Endothelial cell of umbilical vein (primary cell): ENCODE measurements around the gene SURF6. TPM values are rescaled to one million over a fixed set of nuclear protein-coding genes. Genes with fewer than 3 reads are reported as not detected.
A peak's percentile ranks its signal among the peaks of the same experiment; 100 is the strongest.

Experiments used
- BruUV-seq: library from RNA; stranded (reverse); fragments of 400-500 nt; replicated peaks from 2 replicates; lab custom pipeline; 2021; lab: Mats Ljungman, UMichigan
- CTCF ChIA-PET: fragments of 300-600, 350-600 bp; sonication (Branson Sonifier 250); formaldehyde crosslinking; loops from one replicate; lab custom pipeline; 2021; ENCODE audit warnings: antibody characterized with exemption, inconsistent platforms; lab: Charles Lee
- POLR2A ChIA-PET: fragments of 300-600, 350-600 bp; sonication (Branson Sonifier 250); formaldehyde crosslinking; loops from one replicate; lab custom pipeline; 2021; ENCODE audit warnings: antibody characterized with exemption, inconsistent platforms; lab: Charles Lee
- DNase-seq: peaks from one replicate; pipeline ENCODE4 v3.0.0-alpha.2; 2011; ENCODE audit warnings: low read depth, low spot score
- FAIRE-seq: peaks from 2 replicates; lab custom pipeline; 2011; peaks lifted over from hg19 to GRCh38; lab: Jason Lieb, UNC
- H2AFZ ChIP-seq: 2 replicates; pipeline ENCODE4 v1.6.0; 2012; ENCODE audit warnings: low read depth, low read length, control low read depth, inconsistent platforms
- H3K27ac ChIP-seq: 2 replicates; pipeline ENCODE4 v1.5.1; 2011; ENCODE audit warnings: low read depth, mild to moderate bottlenecking, control low read depth, low read length, moderate library complexity; ENCODE audit not compliant: insufficient read depth
- H3K27me3 ChIP-seq, 2 experiments: 2 replicates each; pipeline versions ENCODE4 v1.6.0 to v1.6.1; 2011; ENCODE audit warnings: low read length in 2 of 2, mixed read lengths in 1 of 2; ENCODE audit not compliant: control insufficient read depth in 2 of 2, insufficient read depth in 2 of 2
- H3K36me3 ChIP-seq, 2 experiments: 2 replicates in 1 of 2; 3 replicates in 1 of 2; pipeline ENCODE4 v1.5.1; 2011; ENCODE audit warnings: low read length in 2 of 2, mild to moderate bottlenecking in 1 of 2, moderate library complexity in 1 of 2; ENCODE audit not compliant: control insufficient read depth in 2 of 2, insufficient read depth in 2 of 2; ENCODE audit errors: extremely low read depth in 1 of 2
- H3K4me1 ChIP-seq: 3 replicates; pipeline ENCODE4 v1.5.1; 2011; ENCODE audit warnings: mild to moderate bottlenecking, low read length; ENCODE audit not compliant: control insufficient read depth, insufficient read depth; ENCODE audit errors: extremely low read depth
- H3K4me2 ChIP-seq: 2 replicates; pipeline ENCODE4 v1.6.1; 2011; ENCODE audit warnings: low read length, control low read depth, mixed read lengths; ENCODE audit not compliant: insufficient read depth
- H3K4me3 ChIP-seq, 3 experiments: fragments of 200-600 bp in 1 of 3; sonication (generic), shearing (Covaris generic) in 1 of 3; replicated peaks in 1 of 3; 2 replicates each; pipeline ENCODE4 v1.5.1; 2011 to 2016; ENCODE audit warnings: control low read depth in 3 of 3, low read length in 3 of 3, mild to moderate bottlenecking in 2 of 3, inconsistent platforms in 1 of 3, low read depth in 1 of 3, moderate library complexity in 1 of 3; ENCODE audit not compliant: insufficient read depth in 1 of 3
- H3K79me2 ChIP-seq: 2 replicates; pipeline ENCODE4 v1.6.0; 2012; ENCODE audit warnings: low read length, inconsistent platforms; ENCODE audit not compliant: control insufficient read depth, insufficient read depth
- H3K9ac ChIP-seq: replicated peaks from 2 replicates; pipeline ENCODE3; 2011; ENCODE audit warnings: low read length, control low read depth; ENCODE audit not compliant: insufficient read depth; ENCODE audit errors: extremely low read depth
- H3K9me1 ChIP-seq: replicated peaks from 3 replicates; pipeline ENCODE4 v1.6.0; 2011; ENCODE audit warnings: mild to moderate bottlenecking, low read length; ENCODE audit not compliant: control insufficient read depth, insufficient read depth; ENCODE audit errors: extremely low read depth
- H3K9me3 ChIP-seq: replicated peaks from 2 replicates; pipeline ENCODE4 v1.5.1; 2012; ENCODE audit warnings: low read length, inconsistent platforms; ENCODE audit not compliant: control insufficient read depth, insufficient read depth
- H4K20me1 ChIP-seq: replicated peaks from 2 replicates; pipeline ENCODE3; 2011; ENCODE audit warnings: mild to moderate bottlenecking, low read length; ENCODE audit not compliant: control insufficient read depth, insufficient read depth; ENCODE audit errors: extremely low read depth
- EZH2 ChIP-seq: IDR thresholded peaks from 2 replicates; pipeline ENCODE4 v1.6.1; 2012; ENCODE audit warnings: borderline replicate concordance, low read depth, mild to moderate bottlenecking, moderate library complexity, low read length, inconsistent platforms; ENCODE audit not compliant: severe bottlenecking
- FOS ChIP-seq: IDR thresholded peaks from 2 replicates; pipeline ENCODE4 v1.6.1; 2011; ENCODE audit warnings: mild to moderate bottlenecking, low read length, moderate library complexity, borderline replicate concordance; ENCODE audit not compliant: insufficient read depth
- JUN ChIP-seq: IDR thresholded peaks from 2 replicates; pipeline ENCODE4 v1.6.1; 2011; ENCODE audit warnings: borderline replicate concordance, low read depth; ENCODE audit not compliant: insufficient read length, insufficient read depth
- POLR2AphosphoS5 ChIP-seq: IDR thresholded peaks from 2 replicates; pipeline ENCODE4 v1.6.1; 2012; ENCODE audit warnings: low read depth, mild to moderate bottlenecking, control low read depth, low read length, moderate library complexity; ENCODE audit not compliant: insufficient read depth
- dilution Hi-C: fragments of 300-500 bp; cut with MboI; formaldehyde crosslinking; loops from one replicate; pipeline ENCODE4 v1.15.0; 2019; ENCODE audit warnings: low sequenced_read_pairs; ENCODE audit not compliant: extremely low pct_ligation_motif_present
- intact Hi-C: fragments of 100-400 bp; cut with micrococcal nuclease; formaldehyde crosslinking; loops from one replicate; pipeline ENCODE4 v1.10.0; 2022
- polyA plus RNA-seq, 4 experiments: library from polyadenylated mRNA; depleted of rRNA in 3 of 4; stranded (reverse) in 3 of 4; unstranded in 1 of 4; fragments of >200 nt; gene quantifications; 2 replicates each; pipeline versions ENCODE4 v1.2.1 to v1.2.3, GENCODE V29; 2011 to 2012; ENCODE audit warnings: missing spikeins in 1 of 4
- total RNA-seq: library from RNA; stranded (reverse); gene quantifications from 2 replicates; pipeline ENCODE4 v1.2.3, GENCODE V29; 2021
- TF ChIP-seq, protein P1 (sequence below): IDR thresholded peaks from 2 replicates; pipeline ENCODE4 v1.6.1; 2011; ENCODE audit not compliant: insufficient read depth, insufficient read length
- TF ChIP-seq, protein P2 (sequence below), 2 donors: IDR thresholded peaks; 1 replicate in 1 of 2; 2 replicates in 1 of 2; pipeline ENCODE4 v1.5.1; 2011; ENCODE audit warnings: low read length in 2 of 2, mild to moderate bottlenecking in 2 of 2, moderate library complexity in 2 of 2, control low read depth in 1 of 2, inconsistent platforms in 1 of 2, low read depth in 1 of 2; ENCODE audit not compliant: insufficient read depth in 1 of 2; ENCODE audit errors: extremely low read depth in 1 of 2

The SURF6 gene
- total and polyA plus RNA-seq, 2 donors (not counting 3 experiments of a cell fraction or from before 2014, with no cell fraction given): 4.9 to 16.0 TPM

DNA sequence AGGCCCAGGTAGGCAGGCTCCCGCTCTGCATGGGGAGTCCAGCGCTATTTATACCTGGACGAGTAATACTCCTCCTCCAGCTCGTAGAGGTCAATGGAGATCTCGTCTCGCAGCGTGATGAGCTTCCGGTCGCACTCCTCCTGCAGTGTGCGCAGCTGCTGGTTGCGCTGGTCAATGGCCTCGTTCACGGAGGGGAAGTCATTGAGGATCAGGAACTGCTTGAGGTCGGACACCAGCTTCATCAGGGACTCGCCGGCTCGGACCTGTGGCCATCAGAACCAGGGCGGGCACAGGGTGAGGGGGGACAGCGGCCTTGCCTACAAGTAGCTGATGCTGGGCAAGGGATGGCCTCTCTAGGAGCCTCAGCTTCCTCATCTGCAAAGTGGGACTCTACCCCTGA is 8.1 kb upstream of the SURF6 start:
- intact Hi-C loops: no loop called here
- Histone ChIP-seq H3K9ac (no peak overlapping the region), H3K4me1 (peaks cover under 1% of the 10 kb centered on the region), H3K27me3 (no peaks in the 10 kb centered on the region), H3K4me3 (no peak overlapping the region), H3K4me2 (no peak overlapping the region), H3K27ac (no peak overlapping the region), H4K20me1 (no peaks in the 10 kb centered on the region), H3K9me1 (no peaks in the 10 kb centered on the region), H3K9me3 (no peaks in the 10 kb centered on the region), H2AFZ (no peak overlapping the region), H3K36me3 (peaks cover 5 to 45% of the 10 kb centered on the region in 2 experiments), H3K79me2 (peaks cover 26% of the 10 kb centered on the region)
- TF ChIP-seq EZH2 (no peak), POLR2AphosphoS5 (no peak), FOS (no peak), JUN (no peak)
- TF ChIP-seq, protein P1, sequence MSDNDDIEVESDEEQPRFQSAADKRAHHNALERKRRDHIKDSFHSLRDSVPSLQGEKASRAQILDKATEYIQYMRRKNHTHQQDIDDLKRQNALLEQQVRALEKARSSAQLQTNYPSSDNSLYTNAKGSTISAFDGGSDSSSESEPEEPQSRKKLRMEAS: no peak
- CTCF ChIA-PET: no interaction called here
- dilution Hi-C loops: no loop called here
- DNase-seq: no peak
- POLR2A ChIA-PET: no interaction called here
- no peak for FAIRE-seq
- no TSS peak for BruUV-seq

DNA sequence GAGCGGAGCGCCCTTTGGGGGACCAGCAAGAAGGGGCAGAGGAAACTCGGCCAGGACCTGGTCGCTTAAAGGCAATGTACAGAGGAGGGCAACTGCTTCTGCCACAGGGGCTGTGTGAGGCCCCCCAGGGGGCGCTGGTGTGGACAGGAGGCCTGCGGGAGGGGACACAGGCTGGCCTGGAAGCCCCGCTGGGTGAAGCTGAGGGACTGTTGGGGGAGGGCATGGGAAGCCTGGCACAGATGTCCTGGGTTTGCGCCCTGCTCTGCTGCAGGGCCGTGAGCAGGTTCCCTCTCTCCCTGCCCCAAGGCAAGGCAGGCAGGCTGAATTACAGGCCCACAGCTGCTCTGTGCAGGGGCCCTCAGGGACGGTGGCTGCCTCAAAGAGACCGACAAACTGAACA is 6.6 kb upstream of the SURF6 start:
- DNase-seq: no peak
- Histone ChIP-seq H3K9me3 (no peaks in the 10 kb centered on the region), H3K36me3 (peaks cover 5 to 45% of the 10 kb centered on the region in 2 experiments), H4K20me1 (no peaks in the 10 kb centered on the region), H3K9ac (no peak overlapping the region), H3K4me3 (no peak overlapping the region), H3K9me1 (no peaks in the 10 kb centered on the region), H3K27me3 (no peaks in the 10 kb centered on the region), H3K4me1 (no peaks in the 10 kb centered on the region), H2AFZ (no peak overlapping the region), H3K4me2 (no peak overlapping the region), H3K27ac (no peak overlapping the region), H3K79me2 (peaks cover 15% of the 10 kb centered on the region)
- BruUV-seq: no TSS peak
- FAIRE-seq: no peak
- TF ChIP-seq JUN: no peak
- TF ChIP-seq, protein P2, sequence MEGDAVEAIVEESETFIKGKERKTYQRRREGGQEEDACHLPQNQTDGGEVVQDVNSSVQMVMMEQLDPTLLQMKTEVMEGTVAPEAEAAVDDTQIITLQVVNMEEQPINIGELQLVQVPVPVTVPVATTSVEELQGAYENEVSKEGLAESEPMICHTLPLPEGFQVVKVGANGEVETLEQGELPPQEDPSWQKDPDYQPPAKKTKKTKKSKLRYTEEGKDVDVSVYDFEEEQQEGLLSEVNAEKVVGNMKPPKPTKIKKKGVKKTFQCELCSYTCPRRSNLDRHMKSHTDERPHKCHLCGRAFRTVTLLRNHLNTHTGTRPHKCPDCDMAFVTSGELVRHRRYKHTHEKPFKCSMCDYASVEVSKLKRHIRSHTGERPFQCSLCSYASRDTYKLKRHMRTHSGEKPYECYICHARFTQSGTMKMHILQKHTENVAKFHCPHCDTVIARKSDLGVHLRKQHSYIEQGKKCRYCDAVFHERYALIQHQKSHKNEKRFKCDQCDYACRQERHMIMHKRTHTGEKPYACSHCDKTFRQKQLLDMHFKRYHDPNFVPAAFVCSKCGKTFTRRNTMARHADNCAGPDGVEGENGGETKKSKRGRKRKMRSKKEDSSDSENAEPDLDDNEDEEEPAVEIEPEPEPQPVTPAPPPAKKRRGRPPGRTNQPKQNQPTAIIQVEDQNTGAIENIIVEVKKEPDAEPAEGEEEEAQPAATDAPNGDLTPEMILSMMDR (IDR thresholded peaks at IDR 0.05; ENCODE audit: extremely low read depth in 1 of 2, insufficient read depth in 1 of 2, low read depth in 1 of 2, low read length in 2 of 2): peak in 1 of 2 donors; percentile 35
- ChIA-PET POLR2A (interaction anchor here (1.2 kb wide), 1 partner anchor 10 kb away, joined by 3 read pairs; no protein-coding TSS in a partner anchor), CTCF (interaction anchor here (1.4 to 2.2 kb wide), 3 partner anchors 13 to 156 kb away, joined by 5 to 12 read pairs (median 7); partner anchors contain the start of gene SURF1)
- dilution Hi-C loops (no loop called here), intact Hi-C loops (loop anchor here (1.0 kb wide), 1 partner anchor 65 kb away; no protein-coding TSS in a partner anchor)
